Fibroblast of pulmonary artery (primary cell): ENCODE results near the gene ATP1B2.

Experiments used
- DNase-seq: peaks from one replicate; pipeline ENCODE4 v3.0.0-alpha.2; 2010; ENCODE audit warnings: low read depth
- H3K4me3 ChIP-seq: replicated peaks from 2 replicates; pipeline ENCODE4 v1.5.1; 2011; ENCODE audit warnings: low read depth, mild to moderate bottlenecking, control low read depth, low read length, moderate library complexity
- TF ChIP-seq, protein P1 (sequence below): IDR thresholded peaks from 2 replicates; pipeline ENCODE4 v1.5.1; 2011; ENCODE audit warnings: mild to moderate bottlenecking, control low read depth, low read length, inconsistent platforms; ENCODE audit errors: missing control alignments

ATP1B2 gene

DNA sequence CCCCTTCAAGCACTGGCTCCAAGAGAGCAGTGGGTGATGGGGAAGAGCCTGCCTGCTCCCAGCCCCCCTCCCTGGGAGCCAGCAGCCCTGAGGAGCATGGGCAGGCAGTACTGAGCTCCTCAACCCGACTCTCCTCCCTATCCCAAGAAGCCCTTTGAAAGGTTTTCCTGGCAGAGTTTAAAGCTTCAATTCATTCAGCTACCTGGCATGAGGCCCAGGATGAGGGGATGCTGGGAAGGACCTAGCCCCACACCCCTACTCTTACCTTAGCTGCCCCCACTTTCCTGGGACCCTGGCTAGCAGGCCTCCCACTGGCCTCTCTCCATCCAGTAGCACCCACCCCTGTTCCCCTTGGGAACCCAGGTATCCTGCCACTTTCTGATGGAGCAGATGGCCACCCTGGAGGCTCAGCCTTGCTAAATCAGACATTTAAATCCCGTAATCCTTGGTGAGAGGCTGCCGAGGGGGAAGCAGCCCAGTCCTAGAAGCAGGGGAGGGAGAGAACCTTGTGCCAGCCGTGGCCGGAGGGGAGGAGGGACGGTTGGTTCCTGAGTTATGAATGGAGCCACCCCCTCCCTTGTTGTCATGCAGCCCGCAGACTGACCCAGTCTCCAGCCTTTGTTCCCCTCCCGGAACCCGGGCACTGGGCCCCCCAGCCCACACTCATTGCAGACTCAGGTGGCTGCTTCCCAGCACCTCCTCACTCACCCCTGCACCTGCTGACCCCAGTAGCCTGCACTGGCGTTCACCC is 17.1 kb downstream of the ATP1B2 start:
- DNase-seq, result no peak
- TF ChIP-seq, protein P1, sequence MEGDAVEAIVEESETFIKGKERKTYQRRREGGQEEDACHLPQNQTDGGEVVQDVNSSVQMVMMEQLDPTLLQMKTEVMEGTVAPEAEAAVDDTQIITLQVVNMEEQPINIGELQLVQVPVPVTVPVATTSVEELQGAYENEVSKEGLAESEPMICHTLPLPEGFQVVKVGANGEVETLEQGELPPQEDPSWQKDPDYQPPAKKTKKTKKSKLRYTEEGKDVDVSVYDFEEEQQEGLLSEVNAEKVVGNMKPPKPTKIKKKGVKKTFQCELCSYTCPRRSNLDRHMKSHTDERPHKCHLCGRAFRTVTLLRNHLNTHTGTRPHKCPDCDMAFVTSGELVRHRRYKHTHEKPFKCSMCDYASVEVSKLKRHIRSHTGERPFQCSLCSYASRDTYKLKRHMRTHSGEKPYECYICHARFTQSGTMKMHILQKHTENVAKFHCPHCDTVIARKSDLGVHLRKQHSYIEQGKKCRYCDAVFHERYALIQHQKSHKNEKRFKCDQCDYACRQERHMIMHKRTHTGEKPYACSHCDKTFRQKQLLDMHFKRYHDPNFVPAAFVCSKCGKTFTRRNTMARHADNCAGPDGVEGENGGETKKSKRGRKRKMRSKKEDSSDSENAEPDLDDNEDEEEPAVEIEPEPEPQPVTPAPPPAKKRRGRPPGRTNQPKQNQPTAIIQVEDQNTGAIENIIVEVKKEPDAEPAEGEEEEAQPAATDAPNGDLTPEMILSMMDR, result no peak
- no peak overlapping the region for H3K4me3 ChIP-seq

DNA sequence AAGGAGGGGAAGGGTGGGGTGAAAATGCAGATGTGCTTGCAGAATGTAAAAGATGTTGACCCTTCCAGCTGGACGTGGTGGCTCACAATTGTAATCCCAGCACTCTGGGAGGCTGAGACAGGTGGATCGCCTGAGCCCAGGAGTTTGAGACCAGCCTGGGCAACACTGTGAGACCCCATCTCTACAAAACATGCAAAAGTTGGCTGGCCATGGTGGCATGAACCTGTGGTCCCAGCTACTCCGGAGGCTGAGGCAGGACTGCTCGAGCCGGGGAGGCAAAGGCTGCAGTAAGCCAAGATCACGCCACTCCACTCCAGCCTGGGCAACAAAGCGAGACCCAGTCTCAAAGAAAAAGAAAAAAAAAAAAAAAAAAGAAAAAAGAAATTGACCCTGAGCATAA is 17.8 kb downstream of the ATP1B2 start:
- TF ChIP-seq, protein P1, result no peak
- DNase-seq, result no peak
- H3K4me3 ChIP-seq, result no peak overlapping the region

DNA sequence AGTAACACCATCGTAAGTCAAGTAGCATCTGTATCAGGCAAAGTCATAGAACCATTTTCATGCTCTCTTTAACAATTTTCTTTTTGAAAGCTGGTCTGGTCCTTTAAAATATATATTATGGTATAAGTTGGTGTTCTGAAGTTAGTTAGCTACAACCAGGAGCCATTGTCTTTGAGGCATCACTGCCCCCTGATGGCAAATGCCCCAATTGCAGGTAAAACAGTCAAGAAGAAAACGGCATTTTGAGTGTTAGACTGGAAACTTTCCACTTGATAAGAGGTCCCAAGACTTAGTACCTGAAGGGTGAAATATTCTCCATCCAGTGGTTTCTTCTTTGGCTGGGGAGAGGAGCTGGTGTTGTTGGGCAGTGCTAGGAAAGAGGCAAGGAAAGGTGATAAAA is 22.5 kb downstream of the ATP1B2 start:
- no peak overlapping the region for H3K4me3 ChIP-seq
- TF ChIP-seq, protein P1, result peak; percentile 48
- DNase-seq, result no peak

DNA sequence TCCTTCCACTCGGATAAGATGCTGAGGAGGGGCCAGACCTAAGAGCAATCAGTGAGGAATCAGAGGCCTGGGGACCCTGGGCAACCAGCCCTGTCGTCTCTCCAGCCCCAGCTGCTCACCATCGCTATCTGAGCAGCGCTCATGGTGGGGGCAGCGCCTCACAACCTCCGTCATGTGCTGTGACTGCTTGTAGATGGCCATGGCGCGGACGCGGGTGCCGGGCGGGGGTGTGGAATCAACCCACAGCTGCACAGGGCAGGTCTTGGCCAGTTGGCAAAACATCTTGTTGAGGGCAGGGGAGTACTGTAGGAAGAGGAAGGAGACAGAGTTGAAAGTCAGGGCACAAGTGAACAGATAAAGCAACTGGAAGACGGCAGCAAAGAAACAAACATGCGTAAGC is 24.2 kb downstream of the ATP1B2 start:
- DNase-seq, result no peak
- no peak overlapping the region for H3K4me3 ChIP-seq
- TF ChIP-seq, protein P1, result no peak

DNA sequence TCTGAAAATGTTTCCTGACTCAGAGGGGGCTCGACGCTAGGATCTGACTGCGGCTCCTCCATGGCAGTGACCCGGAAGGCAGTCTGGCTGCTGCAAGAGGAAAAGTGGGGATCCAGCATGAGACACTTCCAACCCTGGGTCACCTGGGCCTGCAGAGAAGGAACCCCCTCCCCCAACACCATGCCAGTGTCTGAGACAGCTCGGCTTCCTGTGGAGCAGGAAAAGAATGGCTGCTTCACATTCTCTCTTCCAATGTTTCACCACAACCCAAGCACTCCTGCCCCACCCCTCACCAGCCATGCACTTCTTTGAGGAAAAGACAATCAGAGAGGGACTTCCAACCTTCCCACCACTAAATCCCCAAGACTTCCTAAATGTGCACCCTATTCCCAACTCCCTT is 25.8 kb downstream of the ATP1B2 start:
- no peak overlapping the region for H3K4me3 ChIP-seq
- TF ChIP-seq, protein P1, result no peak
- no peak for DNase-seq

DNA sequence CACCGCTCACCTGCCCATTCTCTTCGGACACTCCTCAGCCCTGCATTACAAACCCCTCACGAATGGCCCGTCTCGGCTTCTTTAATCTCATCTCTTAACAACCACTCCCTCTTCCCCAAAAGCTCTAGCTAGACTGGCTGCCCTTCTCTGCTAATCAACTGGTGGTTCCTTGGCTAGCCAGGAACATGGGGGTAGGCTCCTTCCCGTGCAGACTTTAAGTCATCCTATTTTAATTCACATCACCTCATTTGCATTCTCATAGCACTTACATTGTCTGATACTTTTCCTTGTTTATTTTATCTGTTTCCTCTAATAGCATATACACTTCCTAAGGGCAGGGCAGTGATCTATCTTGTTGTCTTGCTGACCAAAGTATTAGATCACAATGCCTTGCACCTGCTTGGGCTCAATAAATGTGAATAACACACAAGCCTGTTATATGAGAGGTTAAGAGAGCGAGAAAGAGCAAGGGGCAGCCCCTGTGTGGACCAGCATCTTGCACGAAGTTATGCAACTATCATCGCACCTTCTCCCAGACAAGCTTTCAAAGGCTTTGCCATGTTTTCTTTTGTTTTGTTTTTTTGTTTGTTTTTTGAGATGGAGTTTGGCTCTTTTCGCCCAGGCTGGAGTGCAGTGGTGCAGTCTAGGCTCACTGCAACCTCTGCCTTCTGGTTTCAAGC is 26.8 kb downstream of the ATP1B2 start:
- H3K4me3 ChIP-seq, result no peak overlapping the region
- TF ChIP-seq, protein P1, result no peak
- no peak for DNase-seq
